ENCODE results near the gene ZNF536. TPM values are rescaled to one million over a fixed set of nuclear protein-coding genes. Genes with fewer than 3 reads are reported as not detected.
"Not testable (repeated sequence)": the region's sequence is repeated elsewhere in the genome, so short reads cannot be mapped to it uniquely, and the experiment has no call there.

ZNF536 gene
- total RNA-seq, 1 donor from 2014 or later = not detected

DNA sequence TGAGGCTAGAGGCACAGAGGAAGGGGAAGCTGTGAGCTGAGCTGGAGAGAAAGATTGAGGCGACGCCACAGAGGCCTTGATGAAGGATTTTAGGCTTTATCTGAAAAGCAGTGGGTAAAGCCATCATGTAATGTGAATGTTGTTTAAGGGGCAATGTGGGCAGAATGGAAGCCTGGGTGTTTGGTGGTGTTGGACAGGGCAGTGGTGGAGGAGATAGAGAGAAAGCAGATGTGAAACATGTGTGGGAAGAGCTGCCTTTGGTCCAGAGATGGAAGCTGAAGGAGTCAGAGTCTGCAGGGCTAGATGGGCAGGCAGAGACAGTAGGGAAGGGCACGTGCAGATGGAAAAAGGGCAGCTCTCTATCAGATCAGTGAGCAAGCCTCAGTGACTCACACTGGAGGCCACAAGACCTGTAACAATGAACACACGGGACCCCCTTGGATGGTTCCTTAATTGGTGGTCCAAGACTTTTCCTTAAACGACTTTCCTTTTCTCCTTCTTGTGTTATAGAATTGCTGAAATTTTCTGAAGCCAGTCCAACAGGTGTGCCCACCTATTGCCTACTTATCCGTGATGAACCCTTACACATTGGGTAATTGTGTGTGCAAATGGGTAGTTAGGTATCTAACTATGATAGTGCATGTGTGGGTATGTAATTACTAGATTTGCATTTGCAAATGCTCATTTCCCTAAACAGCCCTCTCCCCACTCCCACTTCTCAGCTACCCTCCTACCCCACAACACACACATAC is 21.7 kb downstream of the ZNF536 start:
- Mint-ChIP-seq H3K27me3 (peaks cover 9% of the 10 kb centered on the region), H3K4me1 (no peaks in the 10 kb centered on the region), H3K9me3 (no peaks in the 10 kb centered on the region), H3K27ac (no peak overlapping the region), H3K4me3 (no peak overlapping the region), H3K36me3 (ENCODE audit: low read depth) (no peaks in the 10 kb centered on the region)
- DNase-seq = no peak
- intact Hi-C loops (cut with micrococcal nuclease) = no loop called here

DNA sequence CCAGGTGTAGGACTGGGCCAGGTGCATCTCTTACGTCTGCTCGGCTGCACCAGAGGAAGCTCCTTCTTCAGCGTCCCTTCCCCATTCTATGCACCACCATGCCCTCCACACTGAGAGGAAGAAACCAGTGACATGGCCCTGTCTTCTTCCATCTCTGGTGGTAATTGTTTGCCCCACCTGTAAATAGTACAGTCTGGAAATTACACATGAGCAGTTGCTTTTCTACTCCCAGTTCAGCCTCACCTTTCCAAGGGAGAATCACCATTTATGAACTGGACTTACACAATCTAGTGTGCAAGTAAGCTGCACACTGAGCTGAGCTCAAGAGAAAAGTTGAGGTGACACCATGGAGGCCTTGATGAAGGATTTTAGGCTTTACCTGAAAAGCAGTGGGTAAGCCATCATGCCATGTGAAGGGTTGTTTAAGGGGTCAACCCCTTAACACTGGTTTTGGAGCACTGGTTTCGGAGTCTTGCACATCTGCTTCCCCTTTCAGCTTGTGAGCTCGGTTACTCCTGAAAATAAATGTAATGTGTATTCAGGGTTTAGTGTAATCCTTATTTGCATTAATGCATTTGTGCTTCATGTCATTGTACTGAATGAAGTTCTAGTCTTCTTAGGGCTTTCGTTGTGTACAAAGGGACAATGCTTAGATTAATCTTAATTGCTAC is 22.4 kb downstream of the ZNF536 start:
- Mint-ChIP-seq H3K4me3 (no peak overlapping the region), H3K27me3 (peaks cover 9% of the 10 kb centered on the region), H3K4me1 (no peaks in the 10 kb centered on the region), H3K27ac (no peak overlapping the region), H3K36me3 (ENCODE audit: low read depth) (no peaks in the 10 kb centered on the region), H3K9me3 (no peaks in the 10 kb centered on the region)
- no peak for DNase-seq
- intact Hi-C loops (cut with micrococcal nuclease) = no loop called here

- no peak for DNase-seq
Measured at GRCh38 chr19:30395283-30395682, 23.1 kb downstream of the ZNF536 start.

GRCh38 chr19:30398539-30398938 is 26.4 kb downstream of the ZNF536 start:
- H3K36me3 Mint-ChIP-seq (ENCODE audit: low read depth); H3K4me3 Mint-ChIP-seq; DNase-seq; H3K9me3 Mint-ChIP-seq; H3K4me1 Mint-ChIP-seq; H3K27ac Mint-ChIP-seq; intact Hi-C loops (cut with micrococcal nuclease); H3K27me3 Mint-ChIP-seq: not testable (repeated sequence)

More at GRCh38 chr19:30395283-30395682, 23.1 kb downstream of the ZNF536 start:
- intact Hi-C loops (cut with micrococcal nuclease) = no loop called here
- Mint-ChIP-seq H3K36me3 (ENCODE audit: low read depth) (no peaks in the 10 kb centered on the region), H3K27me3 (peaks cover 9% of the 10 kb centered on the region), H3K4me1 (no peaks in the 10 kb centered on the region), H3K9me3 (no peaks in the 10 kb centered on the region), H3K27ac (no peak overlapping the region), H3K4me3 (no peak overlapping the region)

- Mint-ChIP-seq H3K36me3 (ENCODE audit: low read depth) (no peaks in the 10 kb centered on the region), H3K27ac (no peak overlapping the region), H3K9me3 (no peaks in the 10 kb centered on the region), H3K27me3 (no peaks in the 10 kb centered on the region), H3K4me1 (no peaks in the 10 kb centered on the region), H3K4me3 (no peak overlapping the region)
- DNase-seq = no peak
- intact Hi-C loops (cut with micrococcal nuclease) = no loop called here
Measured at GRCh38 chr19:30401956-30402355, 29.8 kb downstream of the ZNF536 start.

DNA sequence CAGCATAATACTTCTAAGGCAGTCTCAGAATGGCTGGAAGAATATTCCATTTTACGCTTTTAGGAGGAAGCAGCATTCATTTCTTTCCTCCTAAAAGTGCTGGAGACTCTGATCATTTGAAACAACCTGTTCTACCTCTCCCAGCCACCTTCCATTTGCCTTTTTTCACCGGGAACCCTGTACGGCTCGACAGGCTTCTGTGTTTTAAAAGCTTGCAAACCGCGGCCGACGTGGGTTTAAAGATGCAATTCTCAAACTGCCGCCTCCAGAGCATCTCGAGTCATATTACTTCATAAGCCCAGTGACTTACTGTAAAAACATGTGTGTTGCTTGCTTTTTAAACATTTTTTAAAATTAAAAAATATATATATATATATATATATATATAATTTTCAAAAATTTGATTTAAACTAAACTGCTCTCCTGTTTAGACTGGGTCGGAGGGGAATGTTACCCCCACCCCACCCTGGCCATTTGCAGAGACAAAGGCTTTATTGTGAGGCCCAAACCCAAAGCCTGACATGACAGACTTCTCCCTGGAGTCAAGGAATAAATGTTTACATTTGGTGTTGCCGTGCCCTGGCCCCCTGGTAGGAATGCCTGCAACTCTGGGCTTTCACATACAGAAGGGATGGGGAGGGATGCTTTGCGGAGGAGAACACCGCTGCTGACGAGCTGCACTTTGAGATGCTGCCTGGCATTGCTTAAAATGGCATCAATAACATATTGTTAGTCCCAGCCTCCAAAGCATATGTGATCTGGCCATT is 30.4 kb downstream of the ZNF536 start:
- intact Hi-C loops (cut with micrococcal nuclease) = no loop called here
- Mint-ChIP-seq H3K27me3 (no peaks in the 10 kb centered on the region), H3K4me1 (no peaks in the 10 kb centered on the region), H3K36me3 (ENCODE audit: low read depth) (no peaks in the 10 kb centered on the region), H3K4me3 (no peak overlapping the region), H3K27ac (no peak overlapping the region), H3K9me3 (no peaks in the 10 kb centered on the region)
- DNase-seq = no peak

- no peaks in the 10 kb centered on the region for H3K27me3 Mint-ChIP-seq
- H3K27ac Mint-ChIP-seq = no peak overlapping the region
- H3K36me3 Mint-ChIP-seq (ENCODE audit: low read depth) = no peaks in the 10 kb centered on the region
- H3K4me1 Mint-ChIP-seq = no peaks in the 10 kb centered on the region
- no peaks in the 10 kb centered on the region for H3K9me3 Mint-ChIP-seq
- DNase-seq = no peak
- intact Hi-C loops (cut with micrococcal nuclease) = no loop called here
- H3K4me3 Mint-ChIP-seq = no peak overlapping the region
Measured at GRCh38 chr19:30403203-30403985, 31.2 kb downstream of the ZNF536 start.

- Mint-ChIP-seq H3K4me3 (no peak overlapping the region), H3K36me3 (ENCODE audit: low read depth) (no peaks in the 10 kb centered on the region), H3K27ac (no peak overlapping the region), H3K4me1 (no peaks in the 10 kb centered on the region), H3K27me3 (no peaks in the 10 kb centered on the region), H3K9me3 (no peaks in the 10 kb centered on the region)
- intact Hi-C loops (cut with micrococcal nuclease) = no loop called here
- DNase-seq = no peak
Measured at GRCh38 chr19:30406220-30407067, 34.3 kb downstream of the ZNF536 start.

DNA sequence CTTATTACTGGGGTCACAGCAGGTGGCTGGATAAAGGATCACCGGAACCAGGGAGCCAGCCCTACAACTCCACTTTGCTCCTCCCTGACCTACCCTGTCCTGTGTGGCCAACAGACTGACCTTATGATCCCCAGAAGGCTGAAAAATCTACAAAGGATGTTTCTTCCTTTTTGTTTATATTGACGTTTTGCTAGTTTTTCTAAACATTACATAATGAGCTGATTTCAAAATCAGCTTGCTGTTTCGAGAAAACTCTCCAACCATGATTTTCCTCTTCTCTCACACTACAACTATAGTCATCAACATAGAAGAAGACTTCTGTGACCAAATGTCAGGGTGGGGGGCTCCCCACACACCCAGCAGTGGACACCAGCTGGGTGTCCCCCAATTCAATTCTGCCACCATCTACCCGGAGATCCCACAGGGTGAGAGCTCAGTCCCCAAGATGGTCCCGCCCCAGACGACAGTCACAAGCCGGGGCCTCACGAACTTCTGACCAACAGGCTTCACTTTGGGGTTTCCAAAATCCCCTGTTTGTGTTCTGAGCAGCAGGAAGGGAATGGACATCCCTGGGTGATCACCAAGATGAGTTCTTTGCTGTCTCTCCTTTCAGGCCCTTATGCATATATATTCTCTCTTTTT is 35.0 kb downstream of the ZNF536 start:
- DNase-seq = no peak
- Mint-ChIP-seq H3K9me3 (no peaks in the 10 kb centered on the region), H3K27ac (no peak overlapping the region), H3K27me3 (no peaks in the 10 kb centered on the region), H3K4me1 (no peaks in the 10 kb centered on the region), H3K4me3 (no peak overlapping the region), H3K36me3 (ENCODE audit: low read depth) (no peaks in the 10 kb centered on the region)
- intact Hi-C loops (cut with micrococcal nuclease) = no loop called here

GRCh38 chr19:30408734-30409301 is 36.6 kb downstream of the ZNF536 start:
- no peak overlapping the region for H3K27ac Mint-ChIP-seq

DNA sequence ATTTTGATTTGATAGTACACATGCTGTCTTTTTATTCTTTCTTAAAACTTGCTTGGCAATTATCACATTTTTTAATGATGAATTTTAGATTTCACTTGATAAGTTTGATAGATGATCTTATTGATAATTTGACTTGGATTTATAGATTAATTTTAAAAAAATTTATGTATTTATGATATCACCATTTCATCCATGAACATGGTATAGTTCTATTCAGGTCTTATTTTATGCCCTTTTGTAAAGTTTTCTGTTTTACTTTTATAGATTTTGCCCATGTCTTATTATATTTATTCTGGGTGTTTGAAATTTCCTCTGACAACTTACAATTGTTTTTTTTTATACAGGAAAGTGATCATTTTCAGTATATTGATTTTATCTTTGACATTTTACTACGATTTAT is 39.5 kb downstream of the ZNF536 start:
- no peaks in the 10 kb centered on the region for H3K36me3 Mint-ChIP-seq (ENCODE audit: low read depth)
- no peak overlapping the region for H3K27ac Mint-ChIP-seq
- intact Hi-C loops (cut with micrococcal nuclease) = no loop called here
- no peak overlapping the region for H3K4me3 Mint-ChIP-seq
- peaks cover 1% of the 10 kb centered on the region for H3K27me3 Mint-ChIP-seq
- H3K9me3 Mint-ChIP-seq = no peaks in the 10 kb centered on the region
- no peaks in the 10 kb centered on the region for H3K4me1 Mint-ChIP-seq
- no peak for DNase-seq

More at GRCh38 chr19:30408734-30409301, 36.6 kb downstream of the ZNF536 start:
- Mint-ChIP-seq H3K9me3 (no peaks in the 10 kb centered on the region), H3K36me3 (ENCODE audit: low read depth) (no peaks in the 10 kb centered on the region), H3K4me1 (no peaks in the 10 kb centered on the region), H3K4me3 (no peak overlapping the region), H3K27me3 (no peaks in the 10 kb centered on the region)
- intact Hi-C loops (cut with micrococcal nuclease) = no loop called here
- DNase-seq = no peak

- intact Hi-C loops (cut with micrococcal nuclease) = no loop called here
- no peaks in the 10 kb centered on the region for H3K36me3 Mint-ChIP-seq (ENCODE audit: low read depth)
- H3K4me3 Mint-ChIP-seq = no peak overlapping the region
- no peaks in the 10 kb centered on the region for H3K4me1 Mint-ChIP-seq
- peaks cover 1% of the 10 kb centered on the region for H3K27me3 Mint-ChIP-seq
- H3K27ac Mint-ChIP-seq = no peak overlapping the region
- H3K9me3 Mint-ChIP-seq = no peaks in the 10 kb centered on the region
- no peak for DNase-seq
Measured at GRCh38 chr19:30416375-30416774, 44.2 kb downstream of the ZNF536 start.

Measured in activated CD4-positive, alpha-beta T cell treated with anti-CD3 and anti-CD28 coated beads, Interleukin-2, amount 10 ng/mL, durations not matched to agents 24 days and 14 days (primary cell).